K562 (cell line): ENCODE measurements around the gene IL10RB. TPM values are rescaled to one million over a fixed set of nuclear protein-coding genes. Genes with fewer than 3 reads are reported as not detected.

ENCODE experiments used
- ATAC-seq: fragments of 200-7000 bp; cut with Tn5 transposase; 3 replicates; pipeline ENCODE4 v1.9.1; 2020; ENCODE audit warnings: moderate library complexity
- BruUV-seq: library from RNA; stranded (reverse); fragments of 400-500 nt; replicated peaks from 2 replicates; lab custom pipeline; 2021; lab: Mats Ljungman, UMichigan
- CTCF ChIA-PET: fragments of 300-600 bp; formaldehyde crosslinking; extraction: SDS; loops from one replicate; lab custom pipeline; 2021; ENCODE audit warnings: low intra/inter-chr PET ratio; lab: Yijun Ruan, JAX
- POLR2A ChIA-PET: fragments of 300-600, 350-650 bp; sonication (Branson Sonifier 250); formaldehyde crosslinking; extraction: SDS; loops from one replicate; lab custom pipeline; 2021; ENCODE audit warnings: antibody characterized with exemption, inconsistent platforms; lab: Yijun Ruan, JAX
- DNase-seq, 4 experiments: peaks; one replicate each; pipeline versions ENCODE4 v3.0.0 to v3.0.0-alpha.2; 2011 to 2018; ENCODE audit warnings: low spot score in 3 of 4, mixed read lengths in 3 of 4; ENCODE audit errors: extremely low read depth in 1 of 4
- FAIRE-seq: peaks from 2 replicates; lab custom pipeline; 2011; peaks lifted over from hg19 to GRCh38; lab: Jason Lieb, UNC
- H2AFZ ChIP-seq: 2 replicates; pipeline ENCODE4 v1.6.0; 2011; ENCODE audit warnings: low read depth, low read length, control low read depth, inconsistent platforms
- H3K27ac ChIP-seq: fragments of 200-600 bp; 3 replicates; pipeline ENCODE4 v1.8.0; 2011; ENCODE audit warnings: low read depth, mild to moderate bottlenecking, control low read depth, inconsistent platforms, low read length, moderate library complexity, mixed read lengths; ENCODE audit errors: extremely low read depth
- H3K27me3 ChIP-seq, 2 experiments: fragments of 300-600 bp in 1 of 2; 2 replicates in 1 of 2; 3 replicates in 1 of 2; pipeline versions ENCODE4 v1.6.0 to v1.8.0; 2011; ENCODE audit warnings: inconsistent platforms in 2 of 2, low read length in 2 of 2, mild to moderate bottlenecking in 1 of 2, mixed read lengths in 1 of 2, moderate library complexity in 1 of 2; ENCODE audit not compliant: control insufficient read depth in 2 of 2, insufficient read depth in 2 of 2
- H3K36me3 ChIP-seq: fragments of 300-600 bp; 3 replicates; pipeline ENCODE4 v1.8.0; 2011; ENCODE audit warnings: mild to moderate bottlenecking, low read length, inconsistent platforms; ENCODE audit not compliant: control insufficient read depth, insufficient read depth
- H3K4me1 ChIP-seq, 2 experiments: fragments of 200-600 bp in 1 of 2; replicated peaks in 1 of 2; 2 replicates in 1 of 2; 3 replicates in 1 of 2; pipeline versions ENCODE4 v1.5.1 to v1.8.0; 2011; ENCODE audit warnings: inconsistent platforms in 2 of 2, low read length in 2 of 2, mild to moderate bottlenecking in 1 of 2, mixed read lengths in 1 of 2, moderate library complexity in 1 of 2; ENCODE audit not compliant: control insufficient read depth in 2 of 2, insufficient read depth in 2 of 2
- H3K4me2 ChIP-seq: 2 replicates; pipeline ENCODE4 v1.6.1; 2011; ENCODE audit warnings: low read length, control low read depth, inconsistent platforms, mixed read lengths; ENCODE audit not compliant: insufficient read depth
- H3K4me3 ChIP-seq: fragments of 200-600 bp; sonication (generic), shearing (Covaris generic); 2 replicates; pipeline ENCODE4 v1.5.1; 2016; ENCODE audit warnings: control low read depth, inconsistent platforms
- H3K79me2 ChIP-seq: fragments of 200-600 bp; 3 replicates; pipeline ENCODE4 v1.8.0; 2011; ENCODE audit warnings: low read length, inconsistent platforms; ENCODE audit not compliant: control insufficient read depth, insufficient read depth
- H3K9ac ChIP-seq, 2 experiments: 2 replicates each; pipeline versions ENCODE4 v1.6.0 to v1.6.1; 2011; ENCODE audit warnings: low read depth in 2 of 2, low read length in 2 of 2, control low read depth in 1 of 2, inconsistent platforms in 1 of 2, mild to moderate bottlenecking in 1 of 2, mixed read lengths in 1 of 2; ENCODE audit not compliant: insufficient read depth in 1 of 2
- H3K9me1 ChIP-seq: one replicate; pipeline ENCODE4 v1.6.0; 2011; ENCODE audit warnings: inconsistent platforms, mild to moderate bottlenecking, low read length, moderate library complexity; ENCODE audit not compliant: control insufficient read depth, insufficient read depth
- H3K9me3 ChIP-seq: replicated peaks from 2 replicates; pipeline ENCODE4 v1.5.1; 2011; ENCODE audit warnings: low read depth, low read length, inconsistent platforms; ENCODE audit not compliant: control insufficient read depth, insufficient read depth
- H4K20me1 ChIP-seq: replicated peaks from 2 replicates; pipeline ENCODE4 v1.6.1; 2011; ENCODE audit warnings: low read length, inconsistent platforms, mixed read lengths; ENCODE audit not compliant: control insufficient read depth, insufficient read depth
- E2F3 ChIP-seq: fragments of 250-450 bp; sonication (Bioruptor Pico); IDR thresholded peaks from 2 replicates; pipeline ENCODE4 v1.4.0; 2020; ENCODE audit warnings: mild to moderate bottlenecking
- GTF2E2 ChIP-seq: fragments of 200-800 bp; sonication (Bioruptor generic); IDR thresholded peaks from 2 replicates; pipeline ENCODE4 v1.6.1; 2016; ENCODE audit warnings: missing genetic modification characterization, missing compliant biosample characterization
- HDAC2 ChIP-seq: fragments of 450-650 bp; IDR thresholded peaks from 2 replicates; pipeline ENCODE4 v1.6.1; 2016; ENCODE audit warnings: mild to moderate bottlenecking
- NEUROD1 ChIP-seq: fragments of 150-350 bp; IDR thresholded peaks from 2 replicates; pipeline ENCODE4 v1.6.1; 2014; ENCODE audit warnings: borderline replicate concordance, low read length, low read depth; ENCODE audit not compliant: partially characterized antibody
- NFXL1 ChIP-seq: fragments of 450-650 bp; formaldehyde crosslinking; IDR thresholded peaks from 2 replicates; pipeline ENCODE4 v1.4.0; 2021; ENCODE audit warnings: mild to moderate bottlenecking
- SIRT6 ChIP-seq: IDR thresholded peaks from one replicate; pipeline ENCODE4 v1.6.1; 2012; ENCODE audit warnings: low read depth, mild to moderate bottlenecking, control low read depth, inconsistent platforms, low read length, moderate library complexity
- THRAP3 ChIP-seq: fragments of 450-650 bp; IDR thresholded peaks from 2 replicates; pipeline ENCODE4 v1.6.1; 2016; ENCODE audit warnings: mild to moderate bottlenecking, inconsistent platforms, borderline replicate concordance
- YY1 ChIP-seq, 3 experiments: IDR thresholded peaks; 2 replicates each; pipeline ENCODE4 v1.6.1; 2011; ENCODE audit warnings: low read length in 2 of 3, mild to moderate bottlenecking in 2 of 3, moderate library complexity in 2 of 3, borderline replicate concordance in 1 of 3, control low read depth in 1 of 3, low read depth in 1 of 3; ENCODE audit not compliant: insufficient read depth in 3 of 3, insufficient replicate concordance in 2 of 3, control insufficient read depth in 1 of 3, insufficient read length in 1 of 3; ENCODE audit errors: extremely low read depth in 1 of 3
- WGBS: fragments of 100-300 bp; shearing (Covaris generic); methylation state at CpG from one replicate; pipeline ENCODE4 v1.1.6; 2016; ENCODE audit warnings: low coverage, mixed read lengths; ENCODE audit not compliant: insufficient coverage; ENCODE audit errors: missing lambda C conversion rate; 5-methylcytosine and 5-hydroxymethylcytosine counted together
- in situ Hi-C: fragments of 300-500 bp; cut with MboI; formaldehyde crosslinking; loops from 4 replicates; pipeline ENCODE4 v1.15.0; 2018; ENCODE audit warnings: inconsistent platforms, mixed read lengths
- intact Hi-C: fragments of 100-400 bp; cut with micrococcal nuclease; formaldehyde crosslinking; loops from 2 replicates; pipeline ENCODE4 v1.14.2; 2022
- polyA plus RNA-seq, 8 experiments: library from polyadenylated mRNA; depleted of rRNA in 4 of 8; stranded (reverse) in 5 of 8; unstranded in 3 of 8; fragments of >200 nt; fragmentation: Nextera tagmentation in 2 of 8; fragmentation: Illumina TruSeq in 1 of 8; extraction: Ambion mirVana in 2 of 8; extraction: Trizol in 1 of 8; gene quantifications; 2 replicates each; pipeline versions ENCODE4 v1.2.1 to v1.2.3, GENCODE V29; 2011 to 2014; ENCODE audit warnings: inconsistent platforms in 1 of 8, missing spikeins in 1 of 8
- total RNA-seq, 7 experiments: library from RNA; depleted of rRNA in 6 of 7; stranded (reverse); fragments of >200 nt in 6 of 7; fragmentation: Illumina TruSeq in 2 of 7; extraction: Trizol in 2 of 7; gene quantifications; 2 replicates each; pipeline versions ENCODE4 v1.2.1 to v1.2.3, GENCODE V29; 2011 to 2021; ENCODE audit warnings: low replicate concordance in 1 of 7
- TF ChIP-seq, protein P1 (sequence below): IDR thresholded peaks from 2 replicates; pipeline ENCODE4 v1.6.1; 2011; ENCODE audit warnings: borderline replicate concordance, low read depth, mild to moderate bottlenecking, moderate library complexity, low read length; ENCODE audit not compliant: insufficient read depth, poor library complexity, severe bottlenecking
- TF ChIP-seq, protein P2 (sequence below): sonication (generic); formaldehyde crosslinking; IDR thresholded peaks from 2 replicates; pipeline ENCODE4 v1.9.0; 2022; ENCODE audit warnings: mild to moderate bottlenecking, missing genetic modification reagents
- TF ChIP-seq, protein P3 (sequence below): fragments of 450-650 bp; formaldehyde crosslinking; IDR thresholded peaks from 2 replicates; pipeline ENCODE4 v1.4.0; 2020; ENCODE audit warnings: mild to moderate bottlenecking, moderate library complexity
- TF ChIP-seq, protein P4 (sequence below): fragments of 250-450 bp; sonication (Bioruptor Pico); IDR thresholded peaks from 2 replicates; pipeline ENCODE4 v1.5.0; 2021
- TF ChIP-seq, protein P5 (sequence below): fragments of 450-650 bp; IDR thresholded peaks from 2 replicates; pipeline ENCODE4 v1.6.1; 2018; ENCODE audit warnings: mild to moderate bottlenecking, low read depth; ENCODE audit not compliant: partially characterized antibody

Gene IL10RB
- total and polyA plus RNA-seq, 9 of the 15 experiments (the other 6 are each of a cell fraction or from before 2014, with no cell fraction given) = 10.9 to 33.8 (median 23.0) TPM

DNA sequence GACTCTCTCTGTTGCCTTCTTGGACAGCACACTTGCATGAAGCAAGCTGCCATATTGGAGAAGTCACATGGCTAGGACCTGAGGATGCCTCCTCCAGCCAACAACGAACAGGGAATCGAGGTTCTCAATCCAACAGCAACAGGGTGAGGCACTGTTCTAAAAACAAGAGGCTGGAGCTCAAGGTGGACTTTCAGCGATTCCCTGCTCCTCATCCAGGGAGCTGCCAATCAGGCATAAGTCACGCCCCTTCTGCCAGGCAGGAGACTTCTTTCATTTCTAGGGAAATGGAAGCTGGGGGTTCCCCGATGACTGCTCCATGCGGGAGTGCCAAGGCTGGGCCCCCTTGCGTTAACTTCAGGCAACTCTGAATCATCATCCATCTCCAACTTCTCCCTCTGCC is 35.9 kb downstream of the IL10RB start:
- no peak overlapping the region for H3K4me3 ChIP-seq
- H3K27ac ChIP-seq = peak overlapping the region; percentile 67; the same call in 1 of the 3 replicates
- ChIA-PET CTCF (no interaction called here), POLR2A (interaction anchor here (3.4 kb wide), 1 partner anchor 12 kb away, joined by 13 read pairs; no protein-coding TSS in a partner anchor)
- 92% methylated on average over 7 of the region's 7 CpGs for WGBS
- no peaks in the 10 kb centered on the region for H3K79me2 ChIP-seq
- H3K9me1 ChIP-seq = no peaks in the 10 kb centered on the region
- no peak overlapping the region for H3K9ac ChIP-seq
- no peak for DNase-seq
- BruUV-seq = no TSS peak
- H3K27me3 ChIP-seq = no peaks in the 10 kb centered on the region
- H3K36me3 ChIP-seq = no peaks in the 10 kb centered on the region
- H3K9me3 ChIP-seq = no peaks in the 10 kb centered on the region
- no peaks in the 10 kb centered on the region for H4K20me1 ChIP-seq
- in situ Hi-C loops = no loop called here
- no peak for FAIRE-seq
- H3K4me2 ChIP-seq = no peak overlapping the region
- peaks cover 14 to 48% of the 10 kb centered on the region in 2 experiments for H3K4me1 ChIP-seq
- intact Hi-C loops = no loop called here
- H2AFZ ChIP-seq = peak overlapping the region; percentile 79
- ATAC-seq = no peak
- TF ChIP-seq GTF2E2 (tag) (no peak), NEUROD1 (no peak), YY1 (IDR thresholded peaks at IDR 0.05; ENCODE audit: borderline replicate concordance in 1 of 3, control insufficient read depth in 1 of 3, extremely low read depth in 1 of 3, insufficient read depth in 3 of 3, insufficient read length in 1 of 3, insufficient replicate concordance in 2 of 3, low read depth in 1 of 3, low read length in 2 of 3) (peak in 1 of 3 experiments; percentile 49), HDAC2 (no peak), NFXL1 (CRISPR knock-in tag) (no peak), THRAP3 (no peak), SIRT6 (no peak), E2F3 (CRISPR knock-in tag) (no peak)
- TF ChIP-seq, protein P1, sequence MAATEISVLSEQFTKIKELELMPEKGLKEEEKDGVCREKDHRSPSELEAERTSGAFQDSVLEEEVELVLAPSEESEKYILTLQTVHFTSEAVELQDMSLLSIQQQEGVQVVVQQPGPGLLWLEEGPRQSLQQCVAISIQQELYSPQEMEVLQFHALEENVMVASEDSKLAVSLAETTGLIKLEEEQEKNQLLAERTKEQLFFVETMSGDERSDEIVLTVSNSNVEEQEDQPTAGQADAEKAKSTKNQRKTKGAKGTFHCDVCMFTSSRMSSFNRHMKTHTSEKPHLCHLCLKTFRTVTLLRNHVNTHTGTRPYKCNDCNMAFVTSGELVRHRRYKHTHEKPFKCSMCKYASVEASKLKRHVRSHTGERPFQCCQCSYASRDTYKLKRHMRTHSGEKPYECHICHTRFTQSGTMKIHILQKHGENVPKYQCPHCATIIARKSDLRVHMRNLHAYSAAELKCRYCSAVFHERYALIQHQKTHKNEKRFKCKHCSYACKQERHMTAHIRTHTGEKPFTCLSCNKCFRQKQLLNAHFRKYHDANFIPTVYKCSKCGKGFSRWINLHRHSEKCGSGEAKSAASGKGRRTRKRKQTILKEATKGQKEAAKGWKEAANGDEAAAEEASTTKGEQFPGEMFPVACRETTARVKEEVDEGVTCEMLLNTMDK = no peak
- TF ChIP-seq, protein P2, sequence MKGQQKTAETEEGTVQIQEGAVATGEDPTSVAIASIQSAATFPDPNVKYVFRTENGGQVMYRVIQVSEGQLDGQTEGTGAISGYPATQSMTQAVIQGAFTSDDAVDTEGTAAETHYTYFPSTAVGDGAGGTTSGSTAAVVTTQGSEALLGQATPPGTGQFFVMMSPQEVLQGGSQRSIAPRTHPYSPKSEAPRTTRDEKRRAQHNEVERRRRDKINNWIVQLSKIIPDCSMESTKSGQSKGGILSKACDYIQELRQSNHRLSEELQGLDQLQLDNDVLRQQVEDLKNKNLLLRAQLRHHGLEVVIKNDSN = peak; percentile 51
- TF ChIP-seq, protein P3, sequence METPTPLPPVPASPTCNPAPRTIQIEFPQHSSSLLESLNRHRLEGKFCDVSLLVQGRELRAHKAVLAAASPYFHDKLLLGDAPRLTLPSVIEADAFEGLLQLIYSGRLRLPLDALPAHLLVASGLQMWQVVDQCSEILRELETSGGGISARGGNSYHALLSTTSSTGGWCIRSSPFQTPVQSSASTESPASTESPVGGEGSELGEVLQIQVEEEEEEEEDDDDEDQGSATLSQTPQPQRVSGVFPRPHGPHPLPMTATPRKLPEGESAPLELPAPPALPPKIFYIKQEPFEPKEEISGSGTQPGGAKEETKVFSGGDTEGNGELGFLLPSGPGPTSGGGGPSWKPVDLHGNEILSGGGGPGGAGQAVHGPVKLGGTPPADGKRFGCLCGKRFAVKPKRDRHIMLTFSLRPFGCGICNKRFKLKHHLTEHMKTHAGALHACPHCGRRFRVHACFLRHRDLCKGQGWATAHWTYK (CRISPR knock-in tag) = no peak
- TF ChIP-seq, protein P4, sequence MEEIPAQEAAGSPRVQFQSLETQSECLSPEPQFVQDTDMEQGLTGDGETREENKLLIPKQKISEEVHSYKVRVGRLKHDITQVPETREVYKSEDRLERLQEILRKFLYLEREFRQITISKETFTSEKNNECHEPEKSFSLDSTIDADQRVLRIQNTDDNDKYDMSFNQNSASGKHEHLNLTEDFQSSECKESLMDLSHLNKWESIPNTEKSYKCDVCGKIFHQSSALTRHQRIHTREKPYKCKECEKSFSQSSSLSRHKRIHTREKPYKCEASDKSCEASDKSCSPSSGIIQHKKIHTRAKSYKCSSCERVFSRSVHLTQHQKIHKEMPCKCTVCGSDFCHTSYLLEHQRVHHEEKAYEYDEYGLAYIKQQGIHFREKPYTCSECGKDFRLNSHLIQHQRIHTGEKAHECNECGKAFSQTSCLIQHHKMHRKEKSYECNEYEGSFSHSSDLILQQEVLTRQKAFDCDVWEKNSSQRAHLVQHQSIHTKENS (CRISPR knock-in tag) = no peak
- TF ChIP-seq, protein P5, sequence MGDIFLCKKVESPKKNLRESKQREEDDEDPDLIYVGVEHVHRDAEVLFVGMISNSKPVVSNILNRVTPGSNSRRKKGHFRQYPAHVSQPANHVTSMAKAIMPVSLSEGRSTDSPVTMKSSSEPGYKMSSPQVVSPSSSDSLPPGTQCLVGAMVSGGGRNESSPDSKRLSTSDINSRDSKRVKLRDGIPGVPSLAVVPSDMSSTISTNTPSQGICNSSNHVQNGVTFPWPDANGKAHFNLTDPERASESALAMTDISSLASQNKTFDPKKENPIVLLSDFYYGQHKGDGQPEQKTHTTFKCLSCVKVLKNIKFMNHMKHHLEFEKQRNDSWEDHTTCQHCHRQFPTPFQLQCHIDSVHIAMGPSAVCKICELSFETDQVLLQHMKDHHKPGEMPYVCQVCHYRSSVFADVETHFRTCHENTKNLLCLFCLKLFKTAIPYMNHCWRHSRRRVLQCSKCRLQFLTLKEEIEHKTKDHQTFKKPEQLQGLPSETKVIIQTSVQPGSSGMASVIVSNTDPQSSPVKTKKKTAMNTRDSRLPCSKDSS = no peak
